Measurements from ENCODE around the gene TFAP2E.

GRCh38 chr1:35622510-35623178 is 49.5 kb downstream of the TFAP2E start:
- TF ChIP-seq CTCF (conservative IDR thresholded peaks at IDR 0.05) (no peak), EZH2 (IDR thresholded peaks at IDR 0.05; ENCODE audit: low read depth) (no peak)

Data from PC-9 (cell line).